ENCODE measurements around the gene GPR37L1.
A peak's percentile ranks its signal among the peaks of the same experiment; 100 is the strongest.
"Not testable (repeated sequence)": the region's sequence is repeated elsewhere in the genome, so short reads cannot be mapped to it uniquely, and the experiment has no call there.

The GPR37L1 gene

GRCh38 chr1:202135221-202135721 is 12.6 kb downstream of the GPR37L1 start:
- DNase-seq = peak; percentile 24 to 77

- no peak for DNase-seq
These were observed 18.1 kb downstream of the GPR37L1 start for GRCh38 chr1:202140833-202141232.

- DNase-seq = not testable (repeated sequence)
These were observed 18.8 kb downstream of the GPR37L1 start for GRCh38 chr1:202141468-202141867.

DNA sequence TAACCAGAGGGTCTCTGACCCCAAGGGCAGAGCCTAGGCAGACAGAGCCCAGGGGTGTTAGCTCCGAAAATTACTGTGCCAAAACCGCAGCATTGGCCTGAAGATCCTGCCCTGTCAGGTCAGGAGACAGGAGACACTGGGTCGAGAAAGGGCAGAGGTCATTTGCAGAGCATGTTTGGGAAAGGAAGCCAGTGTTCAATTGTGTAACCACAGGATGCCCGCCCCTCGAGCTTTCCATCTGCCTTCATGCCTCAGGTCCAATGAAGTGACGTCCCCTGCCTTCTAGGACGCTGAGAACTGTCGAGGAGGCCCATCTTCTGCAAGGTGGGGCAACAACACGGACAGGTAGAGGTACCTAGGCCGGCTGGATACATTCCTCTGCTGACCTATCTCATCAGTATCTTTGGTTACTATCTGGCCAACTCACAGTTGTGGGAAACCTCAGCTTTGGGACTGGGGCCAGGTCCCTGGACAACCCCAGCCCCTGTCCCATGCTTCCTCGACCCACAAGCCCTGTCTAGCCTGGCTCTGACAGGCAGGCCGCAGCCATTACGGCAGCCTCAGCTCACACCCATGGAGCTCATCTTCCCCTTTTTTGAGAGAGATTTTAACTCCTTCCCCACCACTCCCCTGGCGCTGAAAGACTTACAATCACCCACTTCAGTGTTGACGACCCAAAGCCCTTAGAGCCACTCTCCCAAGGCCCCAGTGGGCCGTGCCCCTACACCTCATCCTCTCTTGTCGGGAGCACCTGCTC is 20.5 kb downstream of the GPR37L1 start:
- no peak for DNase-seq

DNA sequence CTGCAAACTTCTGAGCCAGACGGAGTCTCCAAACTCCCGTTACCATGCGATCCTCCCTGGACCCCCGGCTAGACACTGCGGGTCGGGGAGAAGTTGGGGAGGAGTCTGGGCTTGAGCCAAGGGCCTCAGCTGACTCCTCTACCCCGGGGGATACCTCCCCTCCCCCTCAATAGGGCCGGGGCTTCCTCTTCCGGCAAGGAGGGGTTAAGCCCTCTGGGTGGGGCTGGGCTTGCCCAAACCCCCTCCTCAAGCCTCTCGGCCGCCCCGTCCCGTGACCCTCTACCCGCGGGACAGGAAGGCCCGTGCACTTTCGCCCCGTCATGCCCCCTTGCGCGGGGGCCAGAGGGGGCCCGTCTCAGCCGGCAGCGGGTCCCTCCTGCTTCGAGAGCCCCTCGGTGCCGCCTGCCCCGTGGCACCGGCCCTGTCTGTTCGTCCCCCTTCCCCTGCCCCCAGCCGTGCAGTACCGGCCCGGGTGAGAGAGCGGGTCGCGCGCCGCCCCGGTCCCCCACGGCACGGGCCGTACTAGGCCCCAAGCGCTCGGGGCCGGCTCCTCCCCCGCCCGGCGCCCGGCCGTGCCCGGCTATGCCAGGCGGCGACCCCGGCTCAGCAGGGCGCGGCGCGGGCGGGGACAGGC is 21.2 kb downstream of the GPR37L1 start:
- no peak for DNase-seq

GRCh38 chr1:202144402-202145067 is 21.8 kb downstream of the GPR37L1 start, which contains the start of gene ARL8A:
ARL8A (minus strand) TSS chr1:202144737; CDS start chr1:202144572, 165 bp downstream.
- DNase-seq = peak; percentile 13 to 55

GRCh38 chr1:202145068-202145743 is 22.5 kb downstream of the GPR37L1 start:
- no peak for DNase-seq

DNA sequence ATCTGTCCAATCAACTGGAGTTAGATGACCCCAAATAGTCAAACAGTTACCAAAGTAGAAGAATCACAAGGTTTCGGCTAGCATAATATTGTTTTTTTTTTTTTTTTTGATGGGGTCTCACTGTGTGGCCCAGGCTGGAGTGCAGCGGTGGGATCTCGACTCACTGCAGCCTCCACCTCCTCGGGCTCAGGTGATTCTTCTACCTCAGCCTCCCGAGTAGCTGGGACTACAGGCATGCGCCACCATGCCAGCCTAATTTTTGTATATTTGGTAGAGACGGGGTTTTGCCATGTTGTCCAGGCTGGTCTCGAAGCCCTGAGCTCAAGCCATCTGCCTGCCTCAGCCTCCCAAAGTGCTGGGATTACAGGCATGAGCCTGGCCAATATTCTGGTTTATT is 23.0 kb downstream of the GPR37L1 start:
- DNase-seq = not testable (repeated sequence)

- no peak for DNase-seq
These were observed 23.6 kb downstream of the GPR37L1 start for GRCh38 chr1:202146279-202146678.

DNA sequence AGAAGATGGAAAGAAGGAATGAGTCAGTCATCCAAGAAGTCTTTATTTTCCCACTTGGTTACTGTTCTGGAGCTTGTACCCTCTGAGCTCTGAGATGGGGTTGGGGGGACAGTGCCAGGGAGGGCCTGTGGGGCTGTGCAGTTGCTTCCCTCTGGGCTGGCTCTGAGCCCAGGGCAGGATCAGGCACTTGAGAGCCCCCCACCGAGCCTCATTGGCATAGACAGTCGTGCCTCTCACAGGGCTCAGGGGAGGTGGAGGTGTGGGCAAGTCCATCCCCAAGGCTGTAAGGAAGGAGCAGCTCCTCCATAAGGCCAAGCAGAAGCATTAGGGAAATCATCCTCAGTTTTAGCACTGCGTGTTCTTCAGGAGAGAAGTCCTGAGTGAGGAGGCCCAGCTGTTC is 24.3 kb downstream of the GPR37L1 start:
- no peak for DNase-seq

DNA sequence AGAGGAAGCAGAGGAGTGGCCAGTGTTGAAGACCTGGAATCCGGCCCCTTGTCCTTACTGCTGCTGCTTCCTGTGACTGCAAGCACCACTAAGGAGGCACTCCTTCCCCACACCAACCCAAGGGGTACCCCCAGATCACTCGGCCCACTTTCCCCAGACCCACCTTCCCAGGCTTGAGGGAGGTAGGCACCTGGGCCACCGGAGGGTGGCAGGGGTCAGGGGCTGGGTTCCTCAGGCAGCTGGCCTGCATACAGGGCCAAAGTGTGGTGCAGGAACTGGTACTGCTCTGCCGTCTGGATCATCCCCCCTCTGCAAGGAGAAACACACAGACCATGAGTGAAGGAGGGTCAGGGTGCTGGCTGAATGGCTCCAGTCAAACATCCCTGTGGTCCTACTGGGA is 25.7 kb downstream of the GPR37L1 start:
- DNase-seq = no peak

GRCh38 chr1:202149566-202149965 is 26.8 kb downstream of the GPR37L1 start:
- DNase-seq = no peak

GRCh38 chr1:202150187-202150586 is 27.5 kb downstream of the GPR37L1 start:
- DNase-seq = no peak

DNA sequence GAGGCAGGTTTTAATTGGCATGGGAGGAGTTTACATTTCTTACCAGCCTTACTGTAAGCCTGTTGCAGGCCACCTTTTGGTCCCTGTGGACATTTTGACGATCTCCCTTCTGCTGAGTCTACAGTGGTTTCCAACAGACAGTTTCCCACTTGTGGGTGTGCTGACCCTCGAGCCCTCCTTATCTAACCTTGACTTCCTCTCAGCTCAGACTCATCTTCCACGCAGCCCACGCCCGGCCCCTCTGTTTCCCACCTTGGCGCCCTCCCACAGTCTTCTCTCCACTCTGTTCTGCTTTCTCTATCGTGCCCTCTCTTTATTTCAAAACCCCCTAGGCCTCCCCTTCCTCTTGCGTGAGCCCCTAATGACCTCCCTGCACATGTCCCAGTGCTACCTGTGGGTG is 27.9 kb downstream of the GPR37L1 start:
- no peak for DNase-seq

GRCh38 chr1:202151045-202151444 is 28.3 kb downstream of the GPR37L1 start:
- DNase-seq = no peak

DNA sequence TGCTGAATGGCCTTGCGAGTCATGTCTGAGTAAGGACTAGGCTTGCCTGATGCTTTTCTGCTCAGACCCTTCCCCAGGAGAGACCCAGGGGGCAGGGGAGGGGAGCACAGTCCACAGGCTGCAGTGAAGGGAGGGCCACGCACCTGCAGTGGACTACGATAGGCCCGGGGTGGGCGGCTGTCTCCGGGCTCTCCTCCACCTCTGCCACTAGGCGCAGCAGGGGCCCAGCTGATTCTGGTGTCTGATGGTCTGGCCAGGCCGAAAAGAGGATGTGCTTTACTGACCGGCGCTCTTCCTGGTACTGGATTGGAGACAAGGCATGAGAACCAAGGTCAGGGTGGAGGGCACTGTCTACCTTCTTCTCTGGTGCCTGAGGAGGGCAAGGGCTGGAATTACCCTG is 29.7 kb downstream of the GPR37L1 start:
- no peak for DNase-seq

GRCh38 chr1:202153284-202153683 is 30.6 kb downstream of the GPR37L1 start:
- no peak for DNase-seq

DNA sequence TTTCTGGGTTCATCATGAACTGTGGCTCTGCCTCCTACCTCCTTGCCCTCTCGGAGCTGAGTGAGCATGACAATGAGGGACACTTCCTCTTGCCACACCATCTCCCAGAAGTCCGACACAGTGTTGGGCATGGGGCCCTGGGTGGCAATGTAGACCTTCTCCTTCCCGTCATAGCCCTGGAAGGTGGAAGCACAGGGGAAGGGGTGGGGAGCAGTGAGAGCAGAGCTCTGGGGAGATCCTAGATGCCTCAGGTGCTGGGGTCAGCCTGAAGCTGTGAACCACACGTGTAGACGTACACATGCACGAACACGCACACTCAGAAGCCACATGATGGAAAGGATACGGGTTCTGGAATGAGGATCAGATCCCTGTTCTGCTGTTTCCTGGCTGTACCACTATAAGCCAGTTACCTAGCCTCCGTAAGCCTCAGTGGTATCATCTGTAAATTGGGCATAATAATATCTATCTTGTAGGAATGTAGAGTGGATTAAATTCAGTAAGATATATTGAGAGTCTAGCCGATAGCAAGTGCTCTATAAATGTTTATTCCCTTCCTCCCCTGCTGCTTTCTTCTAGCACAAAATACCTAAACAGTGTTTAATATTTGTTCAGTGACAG is 31.5 kb downstream of the GPR37L1 start:
- DNase-seq = no peak

- DNase-seq = peak in 1 of 2 experiments; percentile 56
These were observed 32.2 kb downstream of the GPR37L1 start for GRCh38 chr1:202154766-202155477.

DNA sequence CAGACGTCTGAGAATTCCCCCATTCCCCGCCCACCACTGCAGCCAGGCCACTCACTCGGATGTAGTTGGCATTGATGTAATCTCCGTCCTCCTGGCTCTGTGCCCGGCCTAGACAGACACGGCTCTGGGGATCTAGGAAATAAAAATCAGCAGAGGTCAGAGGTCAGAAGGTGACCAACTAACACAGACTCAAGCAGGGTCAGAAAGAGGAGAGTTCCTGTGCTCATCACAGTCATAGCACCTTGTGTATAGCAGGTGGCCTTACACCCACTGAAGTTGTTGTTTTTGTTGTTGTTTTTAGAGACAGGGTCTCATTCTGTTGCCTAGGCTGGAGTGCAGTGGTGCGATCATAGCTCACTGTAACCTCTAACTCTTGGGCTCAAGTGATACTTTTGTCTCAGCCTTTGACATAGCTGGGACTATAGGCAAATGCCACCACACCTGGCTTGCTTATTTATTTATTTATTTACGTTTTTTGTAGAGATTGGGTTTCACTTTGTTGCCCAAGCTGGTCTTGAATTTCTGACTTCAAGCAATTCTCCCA is 32.8 kb downstream of the GPR37L1 start:
- DNase-seq = no peak

DNA sequence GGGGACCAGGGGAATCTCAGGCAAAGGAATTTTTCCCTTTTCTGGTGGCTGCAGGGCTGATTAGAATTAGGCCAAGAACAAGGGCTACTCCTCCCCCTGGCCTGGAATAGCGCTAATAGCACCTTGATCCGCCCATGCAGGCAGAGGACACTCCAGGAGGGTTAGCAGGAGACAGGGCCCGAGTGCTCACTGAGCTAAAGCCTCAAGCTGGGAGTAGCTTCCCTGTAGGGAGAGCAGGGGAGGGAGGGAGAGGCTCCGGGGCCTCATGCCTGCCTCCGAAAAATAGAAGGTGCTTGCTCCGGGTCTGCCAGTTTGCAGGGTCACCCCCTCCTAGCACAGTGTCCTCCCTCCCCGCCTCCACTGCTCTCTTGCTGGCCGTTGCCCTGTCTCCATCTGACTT is 33.9 kb downstream of the GPR37L1 start:
- no peak for DNase-seq

GRCh38 chr1:202157945-202158344 is 35.2 kb downstream of the GPR37L1 start:
- DNase-seq = no peak

Data from NCI-H446 (cell line).